ENCODE measurements around the gene BCAR3.

GRCh38 chr1:93716163-93716562 is 34.5 kb upstream of the BCAR3 start:
- TF ChIP-seq CTCF (IDR thresholded peaks at IDR 0.05) (no peak), MAX (IDR thresholded peaks at IDR 0.05) (no peak), EP300 (IDR thresholded peaks at IDR 0.05) (no peak), POLR2A (IDR thresholded peaks at IDR 0.05; ENCODE audit: low read length) (no peak), JUNB (IDR thresholded peaks at IDR 0.05) (no peak), CHD4 (IDR thresholded peaks at IDR 0.05; ENCODE audit: borderline replicate concordance) (no peak), RFX5 (IDR thresholded peaks at IDR 0.05) (no peak)

Data from A549 (cell line).